Measurements from ENCODE around the gene RGS14.

DNA sequence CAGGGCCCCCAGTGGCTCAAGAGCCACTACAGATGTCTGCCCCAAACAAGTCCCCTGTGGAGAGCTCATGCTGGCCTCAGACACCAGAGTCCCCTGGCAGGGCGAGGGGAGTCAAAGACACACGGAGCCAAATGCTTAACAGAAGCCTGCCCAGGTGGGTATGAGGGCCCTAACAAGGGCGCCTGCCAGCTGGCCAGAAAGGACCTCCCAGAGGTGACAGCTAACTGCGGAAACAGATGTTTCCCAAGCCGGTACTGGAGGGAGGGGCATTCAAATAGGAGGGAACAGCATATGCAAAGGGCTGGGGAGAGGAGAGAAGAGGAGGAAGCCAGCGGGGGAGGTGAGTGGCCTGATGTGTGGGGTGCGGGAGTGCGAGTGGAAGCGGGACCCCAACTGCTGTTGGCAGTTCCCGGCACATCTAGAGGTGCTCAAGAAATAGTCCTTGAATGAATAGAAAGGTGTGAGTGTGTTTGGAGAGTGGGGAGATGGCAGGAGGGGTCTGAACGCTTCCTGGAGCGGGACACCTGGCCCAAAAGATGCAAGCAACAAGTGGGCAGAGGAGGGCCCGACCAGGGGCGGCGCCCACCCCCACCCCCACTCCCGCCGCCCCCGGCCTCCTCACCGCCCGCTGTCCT lies 46.9 kb upstream of the RGS14 start:
- no peak for TF ChIP-seq POLR2A (IDR thresholded peaks at IDR 0.05)
- TF ChIP-seq, protein P1, sequence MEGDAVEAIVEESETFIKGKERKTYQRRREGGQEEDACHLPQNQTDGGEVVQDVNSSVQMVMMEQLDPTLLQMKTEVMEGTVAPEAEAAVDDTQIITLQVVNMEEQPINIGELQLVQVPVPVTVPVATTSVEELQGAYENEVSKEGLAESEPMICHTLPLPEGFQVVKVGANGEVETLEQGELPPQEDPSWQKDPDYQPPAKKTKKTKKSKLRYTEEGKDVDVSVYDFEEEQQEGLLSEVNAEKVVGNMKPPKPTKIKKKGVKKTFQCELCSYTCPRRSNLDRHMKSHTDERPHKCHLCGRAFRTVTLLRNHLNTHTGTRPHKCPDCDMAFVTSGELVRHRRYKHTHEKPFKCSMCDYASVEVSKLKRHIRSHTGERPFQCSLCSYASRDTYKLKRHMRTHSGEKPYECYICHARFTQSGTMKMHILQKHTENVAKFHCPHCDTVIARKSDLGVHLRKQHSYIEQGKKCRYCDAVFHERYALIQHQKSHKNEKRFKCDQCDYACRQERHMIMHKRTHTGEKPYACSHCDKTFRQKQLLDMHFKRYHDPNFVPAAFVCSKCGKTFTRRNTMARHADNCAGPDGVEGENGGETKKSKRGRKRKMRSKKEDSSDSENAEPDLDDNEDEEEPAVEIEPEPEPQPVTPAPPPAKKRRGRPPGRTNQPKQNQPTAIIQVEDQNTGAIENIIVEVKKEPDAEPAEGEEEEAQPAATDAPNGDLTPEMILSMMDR (IDR thresholded peaks at IDR 0.05), result no peak
